Fibroblast of skin of right quadriceps (primary cell): Measurements from ENCODE around the gene RALB.
A peak's percentile ranks its signal among the peaks of the same experiment; 100 is the strongest.
"Not testable (repeated sequence)": the region's sequence is repeated elsewhere in the genome, so short reads cannot be mapped to it uniquely, and the experiment has no call there.

ENCODE experiments used
- DNase-seq: peaks from one replicate; pipeline ENCODE4 v3.0.0-alpha.2; 2013

The RALB gene

DNA sequence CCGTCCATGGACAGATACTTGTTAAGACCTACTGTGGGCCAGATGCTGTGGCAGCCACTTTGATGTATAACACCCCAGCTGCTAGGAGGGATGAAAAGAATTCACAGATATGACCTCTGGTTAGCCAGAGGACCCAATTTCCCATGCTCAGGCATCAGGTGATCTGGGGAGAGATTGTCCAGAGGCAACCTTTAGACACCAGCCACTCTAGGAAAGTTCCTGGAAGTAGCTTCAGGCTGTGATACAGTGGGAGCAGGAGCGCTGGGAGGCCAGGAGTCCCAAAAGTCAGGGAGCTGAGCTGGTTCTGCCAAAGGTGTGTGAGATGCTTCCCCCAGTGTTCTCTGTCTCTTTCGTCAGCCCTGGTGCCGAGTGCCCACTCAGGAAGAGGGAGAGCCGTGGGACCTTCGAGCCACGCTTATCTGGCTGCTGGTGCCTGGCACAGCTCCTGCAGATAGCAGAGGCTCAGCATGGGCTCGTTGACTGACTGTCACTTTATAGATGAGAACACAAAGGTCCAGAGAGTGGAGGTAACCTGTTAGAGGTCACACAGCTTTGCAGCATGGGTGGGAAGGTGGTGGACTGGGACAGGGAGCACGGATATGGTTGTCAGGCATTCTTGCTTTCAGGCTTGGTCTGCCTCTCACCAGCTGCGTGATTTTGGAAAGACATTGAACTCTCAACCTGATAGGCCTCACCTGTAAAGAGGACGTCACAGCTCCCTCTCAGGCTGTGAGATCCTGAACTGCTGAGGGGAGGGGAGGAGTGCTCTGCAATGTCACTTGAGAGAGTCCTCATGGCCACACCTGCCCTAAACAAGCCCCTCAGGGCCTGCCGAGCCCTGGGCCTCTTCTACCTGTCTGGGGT is 7.8 kb upstream of the RALB start:
- no peak for DNase-seq

- DNase-seq, result peak; percentile 19
Measured at GRCh38 chr2:120245520-120246332, 6.9 kb upstream of the RALB start.

DNA sequence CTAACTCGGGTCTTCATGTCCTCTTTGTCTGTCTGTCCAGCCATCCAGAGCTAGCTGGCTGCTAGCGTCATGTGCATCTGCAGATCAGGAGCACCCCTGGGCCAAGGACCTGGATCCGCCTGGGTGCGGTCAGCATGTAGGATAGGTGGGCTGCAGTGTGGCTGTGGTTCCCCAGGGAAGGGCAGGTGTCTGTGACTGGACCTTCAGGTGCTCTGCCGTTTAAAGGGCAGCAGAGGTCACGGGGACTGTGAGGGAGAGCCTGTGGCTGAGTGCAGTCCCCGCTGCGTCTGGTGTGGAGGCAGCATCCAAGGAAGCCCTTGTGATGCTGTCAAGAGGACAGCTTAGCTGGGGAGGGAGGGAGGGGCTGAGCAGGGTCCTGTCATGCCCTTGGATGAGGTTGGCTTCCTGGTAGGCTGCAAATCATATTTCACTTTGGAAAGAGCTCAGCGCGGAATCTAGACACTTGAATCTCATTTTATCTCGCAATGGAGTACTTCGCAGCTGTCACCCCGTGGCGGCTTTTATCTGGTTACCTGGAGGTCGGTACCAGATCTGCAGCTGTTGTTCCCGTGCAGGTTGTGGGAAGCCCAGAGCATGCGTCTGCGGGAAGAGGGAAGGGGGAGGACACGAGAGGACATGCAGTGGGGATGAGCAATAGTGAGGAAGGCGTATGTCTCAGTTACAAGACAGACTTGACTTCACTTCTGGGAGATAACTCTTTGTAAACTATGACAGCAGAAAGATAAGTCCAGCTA is 5.9 kb upstream of the RALB start:
- peak; percentile 17 for DNase-seq

GRCh38 chr2:120247851-120248250 is 4.8 kb upstream of the RALB start:
- DNase-seq, result no peak

DNA sequence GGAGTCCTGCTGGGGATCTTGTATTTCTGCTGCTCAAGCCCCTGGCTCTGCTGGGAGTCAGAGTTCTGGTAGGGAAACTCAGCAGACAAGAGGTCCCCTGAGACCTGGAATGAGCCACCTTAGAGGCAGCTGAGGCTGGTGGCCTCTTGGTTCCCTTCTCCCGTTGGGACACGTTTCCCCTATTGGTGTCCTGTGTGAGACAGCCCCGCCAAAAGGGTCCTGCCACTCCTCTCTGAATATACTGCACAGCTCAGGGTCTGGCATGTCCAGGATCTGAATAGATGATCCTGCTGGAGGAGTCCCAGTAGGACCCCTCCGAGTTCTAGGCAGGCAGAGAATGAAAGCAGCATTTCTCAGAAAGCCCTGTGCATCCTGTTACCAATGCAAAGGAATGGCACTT is 2.0 kb upstream of the RALB start:
- DNase-seq, result no peak

- DNase-seq, result no peak
Measured at GRCh38 chr2:120251078-120251477, 1.6 kb upstream of the RALB start.

DNA sequence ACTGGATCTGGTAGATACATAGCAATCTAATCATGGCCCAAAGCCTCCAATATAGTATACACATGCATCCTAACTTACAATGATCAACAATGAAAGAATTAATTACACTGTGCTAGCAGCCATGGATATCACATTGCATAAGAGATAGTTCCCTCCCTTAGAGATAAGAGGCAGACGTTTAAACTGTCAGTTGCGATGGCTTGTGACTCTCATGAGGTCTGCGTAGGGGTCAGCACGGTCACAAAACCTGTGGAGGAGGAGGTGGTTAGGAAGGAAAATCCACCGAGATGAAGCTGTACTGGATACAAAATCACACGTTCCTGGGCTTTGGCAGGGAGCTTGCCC is 800 bp upstream of the RALB start:
- no peak for DNase-seq

DNA sequence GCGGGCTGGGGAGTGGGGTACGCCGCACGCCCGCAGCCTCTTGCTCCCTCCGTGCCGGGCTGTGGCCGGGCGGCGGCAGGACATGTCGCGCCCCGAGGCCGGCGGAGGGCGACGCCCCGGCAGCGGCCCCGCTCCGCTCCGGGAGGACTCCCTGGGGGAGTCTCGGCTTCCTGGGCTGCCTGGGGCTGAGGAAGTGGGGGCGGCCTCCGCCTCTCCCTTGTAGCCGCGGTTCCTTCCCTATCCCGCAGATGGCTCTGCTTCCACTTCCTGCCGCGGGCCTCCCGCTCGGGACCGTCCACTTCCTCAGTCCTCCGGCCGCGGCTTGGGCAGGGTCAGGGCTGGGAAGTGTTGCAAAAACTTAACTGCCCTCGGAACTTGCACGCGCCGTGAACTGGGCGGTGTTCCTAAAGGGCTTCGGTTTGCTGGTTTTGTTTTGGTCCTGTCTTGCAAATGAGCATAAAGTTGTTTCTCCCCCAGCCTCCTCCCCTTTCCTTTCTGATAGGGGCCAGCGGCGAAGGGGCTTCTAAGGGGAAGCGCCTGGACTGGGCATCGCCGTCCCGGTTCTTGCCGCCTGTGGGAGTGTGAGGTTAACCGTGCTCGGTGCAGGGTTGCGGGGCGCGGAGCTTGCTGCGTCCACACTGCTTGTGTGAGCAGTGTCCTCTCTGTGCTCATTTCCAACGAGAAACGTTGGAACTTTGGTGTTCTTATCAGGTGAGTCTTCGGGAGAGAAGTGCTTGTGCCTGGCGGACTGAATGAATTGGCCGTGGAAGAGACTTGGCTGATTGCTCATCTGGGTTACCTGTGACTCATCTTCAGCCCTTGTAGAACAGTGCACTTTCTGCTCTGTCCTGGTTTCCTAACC is 600 bp downstream of the RALB start:
- peak; percentile 65 for DNase-seq

DNA sequence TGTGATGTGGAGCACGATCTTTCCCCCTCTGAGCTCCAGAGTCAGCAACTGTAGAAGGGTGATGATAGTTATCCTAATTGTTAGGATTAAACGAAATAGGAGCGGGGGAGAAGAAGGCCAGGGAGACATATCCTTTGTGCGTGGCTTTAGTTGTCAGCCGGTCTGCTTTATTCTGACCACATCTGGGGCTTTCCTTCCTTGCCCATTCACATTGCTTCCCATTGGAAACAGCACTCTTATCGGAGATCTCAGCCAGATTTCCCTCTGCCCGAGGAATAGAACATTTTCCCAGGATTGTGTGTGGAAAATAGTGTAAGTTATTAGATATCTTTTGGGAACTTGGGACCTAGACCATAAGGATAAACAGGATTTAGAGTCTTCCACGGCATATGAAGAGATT is 1.5 kb downstream of the RALB start:
- DNase-seq, result no peak

- no peak for DNase-seq
Measured at GRCh38 chr2:120255071-120255470, 2.4 kb downstream of the RALB start.

DNA sequence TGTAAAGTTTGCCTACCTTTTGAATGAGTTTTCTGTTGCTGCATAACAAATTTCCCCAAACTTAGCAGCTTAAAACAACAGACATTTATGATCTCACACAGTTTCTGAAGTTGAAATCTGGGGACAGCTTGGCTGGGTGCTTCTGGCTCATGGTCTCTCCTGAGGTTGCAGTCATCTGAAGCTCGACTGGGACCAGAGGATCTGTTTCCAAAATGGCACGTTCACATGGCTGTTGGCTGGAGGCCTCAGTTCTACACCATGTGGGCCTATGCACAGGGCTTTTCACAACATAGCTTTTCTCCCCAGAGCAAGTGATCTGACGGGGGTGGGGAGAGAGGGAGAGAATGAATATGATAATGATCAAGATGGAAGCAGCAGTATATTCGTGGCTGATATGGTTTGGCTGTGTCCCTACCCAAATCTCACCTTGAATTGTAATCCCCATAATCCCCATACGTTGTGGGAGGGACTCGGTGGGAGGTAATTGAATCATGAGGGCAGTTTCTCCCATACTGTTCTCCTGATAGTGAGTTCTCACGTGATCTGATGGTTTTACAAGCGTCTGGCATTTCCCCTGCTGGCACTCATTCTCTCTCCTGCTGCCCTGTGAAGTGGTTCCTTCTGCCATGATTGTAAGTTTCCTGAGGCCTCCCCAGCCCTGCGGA is 3.5 kb downstream of the RALB start:
- no peak for DNase-seq

- no peak for DNase-seq
Measured at GRCh38 chr2:120256651-120257000, 4.0 kb downstream of the RALB start.

GRCh38 chr2:120257522-120257921 is 4.9 kb downstream of the RALB start:
- DNase-seq, result peak; percentile 24

GRCh38 chr2:120258196-120258595 is 5.5 kb downstream of the RALB start:
- DNase-seq, result no peak

DNA sequence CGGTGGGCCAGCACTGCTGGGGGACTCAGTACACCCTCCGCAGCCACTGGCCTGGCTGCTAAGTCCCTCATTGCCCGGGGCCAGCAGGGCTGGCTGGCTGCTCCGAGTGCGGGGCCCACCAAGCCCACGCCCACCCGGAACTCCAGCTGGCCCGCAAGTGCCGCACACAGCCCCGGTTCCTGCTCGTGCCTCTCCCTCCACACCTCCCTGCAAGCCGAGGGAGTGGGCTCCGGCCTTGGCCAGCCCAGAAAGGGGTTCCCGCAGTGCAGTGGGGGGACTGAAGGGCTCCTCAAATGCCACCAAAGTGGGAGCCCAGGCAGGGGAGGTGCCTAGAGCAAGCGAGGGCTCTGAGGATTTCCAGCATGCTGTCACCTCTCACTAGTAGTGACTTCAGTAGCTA is 7.3 kb downstream of the RALB start:
- DNase-seq, result not testable (repeated sequence)

DNA sequence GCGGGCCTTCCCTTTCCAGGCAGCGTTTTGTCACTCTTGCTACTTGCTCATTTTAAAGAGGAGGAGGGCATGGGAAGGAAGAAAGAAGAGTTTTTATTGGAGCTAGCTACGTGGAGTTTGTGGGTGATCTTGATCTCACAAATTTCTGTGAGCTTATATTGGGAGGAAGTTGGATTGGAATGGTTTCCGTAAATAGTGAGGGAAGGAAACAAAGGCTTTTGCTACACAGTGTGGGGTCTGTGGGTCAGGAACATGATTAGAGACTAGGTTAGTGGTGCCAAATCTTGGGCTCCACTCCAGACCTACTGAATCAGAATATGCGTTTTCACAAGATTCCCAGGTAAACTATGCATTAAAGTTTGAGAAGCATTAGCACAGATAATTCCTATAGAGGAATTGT is 8.1 kb downstream of the RALB start:
- DNase-seq, result no peak

DNA sequence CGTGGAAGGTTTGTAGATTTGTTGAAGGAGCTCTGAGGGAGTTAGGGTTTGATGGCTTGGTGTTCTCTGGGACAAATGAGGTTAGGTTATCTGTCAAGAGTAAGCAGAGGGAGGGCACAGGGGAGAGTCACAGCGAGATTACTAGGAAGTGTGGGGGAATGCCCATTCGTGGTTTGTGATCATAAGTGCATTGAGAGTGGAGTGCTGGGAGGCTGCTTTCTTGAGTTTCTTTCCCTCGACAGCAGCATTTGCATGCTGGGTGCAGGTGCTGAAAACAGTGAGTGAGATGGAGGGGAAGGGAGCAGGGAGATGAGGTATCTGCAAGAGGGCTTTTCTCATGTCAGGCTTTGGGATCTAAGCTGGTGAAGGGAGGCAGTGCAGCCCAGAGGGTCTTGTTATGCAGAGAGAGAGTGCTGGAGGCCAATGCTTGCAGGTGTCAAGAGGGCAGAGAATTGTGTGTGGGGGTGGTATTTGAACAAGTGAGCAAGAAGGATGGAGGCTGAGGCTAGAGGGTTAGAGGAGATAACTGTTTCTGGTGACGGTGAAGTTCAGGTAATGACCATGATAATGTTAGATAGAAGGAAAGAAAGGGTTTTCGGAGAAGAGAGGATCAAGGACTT is 8.8 kb downstream of the RALB start:
- no peak for DNase-seq

DNA sequence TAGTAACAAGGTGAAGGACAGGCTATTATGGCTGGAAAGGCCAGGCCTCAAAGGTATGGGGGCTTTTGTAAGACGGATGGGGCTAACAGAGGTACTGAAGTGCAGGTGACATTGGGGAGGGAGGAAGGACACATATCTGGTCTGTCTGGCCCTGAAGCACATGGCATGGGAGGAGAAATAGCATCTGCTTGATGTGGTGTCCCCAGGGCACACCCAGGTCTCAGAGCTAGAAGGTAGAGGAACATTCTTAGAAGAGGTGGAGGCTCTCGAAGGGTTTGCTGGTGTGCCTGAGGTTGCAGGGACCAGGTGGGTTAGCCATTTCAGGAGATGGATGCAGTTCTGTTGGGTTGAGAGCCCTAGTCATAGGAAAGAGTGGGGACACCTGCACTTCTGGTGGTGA is 9.5 kb downstream of the RALB start:
- DNase-seq, result no peak

- DNase-seq, result no peak
Measured at GRCh38 chr2:120262761-120263428, 10.2 kb downstream of the RALB start.

- no peak for DNase-seq
Measured at GRCh38 chr2:120265006-120265405, 12.4 kb downstream of the RALB start.

- DNase-seq, result no peak
Measured at GRCh38 chr2:120267348-120267747, 14.7 kb downstream of the RALB start.
